Chondrocyte (in vitro differentiated cells): Measurements from ENCODE around the gene NSMF. TPM values are rescaled to one million over a fixed set of nuclear protein-coding genes. Genes with fewer than 3 reads are reported as not detected.

Experiments used
- DNase-seq: peaks from one replicate; pipeline ENCODE4 v3.0.0; 2021; ENCODE audit warnings: mixed read lengths, low spot score
- H3K27ac Mint-ChIP-seq: one replicate; pipeline ENCODE4 v1.8.0; 2021; ENCODE audit warnings: mild to moderate bottlenecking, moderate library complexity, mixed read lengths; ENCODE audit not compliant: unreplicated experiment
- H3K27me3 Mint-ChIP-seq: 2 replicates; pipeline ENCODE4 v1.8.0; 2021; ENCODE audit warnings: low read depth, mixed read lengths
- H3K36me3 Mint-ChIP-seq: 2 replicates; pipeline ENCODE4 v1.8.0; 2021; ENCODE audit warnings: low read depth, mixed read lengths
- H3K4me1 Mint-ChIP-seq: 2 replicates; pipeline ENCODE4 v1.8.0; 2021; ENCODE audit warnings: low read depth, mild to moderate bottlenecking, mixed read lengths
- H3K4me3 Mint-ChIP-seq: one replicate; pipeline ENCODE4 v1.8.0; 2021; ENCODE audit warnings: mild to moderate bottlenecking, moderate library complexity, mixed read lengths; ENCODE audit not compliant: unreplicated experiment
- H3K9me3 Mint-ChIP-seq: 2 replicates; pipeline ENCODE4 v1.8.0; 2021; ENCODE audit warnings: low read depth, mixed read lengths
- CTCF ChIP-seq: fragments of 200-600 bp; sonication (generic); IDR thresholded peaks from 2 replicates; pipeline ENCODE4 v1.5.0; 2021; ENCODE audit warnings: antibody characterized with exemption, mild to moderate bottlenecking, moderate library complexity
- total RNA-seq: library from RNA; stranded (reverse); gene quantifications from 3 replicates; pipeline ENCODE4 v1.2.1, GENCODE V29; 2021

NSMF gene
- total RNA-seq, 1 donor from 2014 or later = 86.1 TPM

GRCh38 chr9:137485343-137486140 lies 26.4 kb upstream of the NSMF start:
- Mint-ChIP-seq H3K4me3 (no peak overlapping the region), H3K4me1 (peaks cover 12% of the 10 kb centered on the region), H3K36me3 (no peaks in the 10 kb centered on the region)

GRCh38 chr9:137484551-137485315 lies 25.6 kb upstream of the NSMF start:
- Mint-ChIP-seq H3K4me3 (no peak overlapping the region), H3K27ac (no peak overlapping the region), H3K27me3 (no peaks in the 10 kb centered on the region), H3K36me3 (no peaks in the 10 kb centered on the region), H3K4me1 (peaks cover 12% of the 10 kb centered on the region), H3K9me3 (no peaks in the 10 kb centered on the region)
- DNase-seq = no peak
- no peak for TF ChIP-seq CTCF

More at GRCh38 chr9:137485343-137486140, 26.4 kb upstream of the NSMF start:
- no peak for DNase-seq
- Mint-ChIP-seq H3K9me3 (no peaks in the 10 kb centered on the region), H3K27ac (no peak overlapping the region), H3K27me3 (no peaks in the 10 kb centered on the region)
- TF ChIP-seq CTCF = no peak

- Mint-ChIP-seq H3K27me3 (no peaks in the 10 kb centered on the region), H3K4me3 (no peak overlapping the region), H3K4me1 (peaks cover 20% of the 10 kb centered on the region), H3K9me3 (no peaks in the 10 kb centered on the region), H3K36me3 (peaks cover 2% of the 10 kb centered on the region), H3K27ac (peak overlapping the region; percentile 19)
- DNase-seq = no peak
- TF ChIP-seq CTCF = no peak
These were observed 23.1 kb upstream of the NSMF start for GRCh38 chr9:137482094-137482781.

GRCh38 chr9:137480686-137481683 lies 21.9 kb upstream of the NSMF start:
- peak; percentile 92 for DNase-seq
- Mint-ChIP-seq H3K27ac (no peak overlapping the region), H3K9me3 (peaks cover 6% of the 10 kb centered on the region), H3K36me3 (peaks cover 5% of the 10 kb centered on the region), H3K4me3 (no peak overlapping the region), H3K4me1 (peaks cover 20% of the 10 kb centered on the region), H3K27me3 (no peaks in the 10 kb centered on the region)
- no peak for TF ChIP-seq CTCF
